HG02938 (cell line): Measurements from ENCODE around the gene PPP2R5C.
A peak's percentile ranks its signal among the peaks of the same experiment; 100 is the strongest.

Experiments
- ATAC-seq: cut with Tn5 transposase; IDR thresholded peaks from one replicate; pipeline ENCODE4 v1.9.1; 2021; ENCODE audit warnings: mild to moderate bottlenecking, moderate library complexity; ENCODE audit not compliant: unreplicated experiment

PPP2R5C gene

GRCh38 chr14:101937926-101938767, 176.6 kb downstream of the PPP2R5C start:
- ATAC-seq = no peak

GRCh38 chr14:101939646-101940170, 178.2 kb downstream of the PPP2R5C start:
- no peak for ATAC-seq

GRCh38 chr14:101944451-101944850, 182.9 kb downstream of the PPP2R5C start:
- ATAC-seq = no peak

GRCh38 chr14:101945171-101945570, 183.7 kb downstream of the PPP2R5C start:
- ATAC-seq = no peak

- peak; percentile 16 for ATAC-seq
Observed at GRCh38 chr14:101947577-101947903, 186.0 kb downstream of the PPP2R5C start.

GRCh38 chr14:101947904-101948665, 186.6 kb downstream of the PPP2R5C start:
- ATAC-seq = peak; percentile 94

- ATAC-seq = peak; percentile 12
Observed at GRCh38 chr14:101948666-101949216, 187.2 kb downstream of the PPP2R5C start.

- no peak for ATAC-seq
Observed at GRCh38 chr14:101950100-101950499, 188.6 kb downstream of the PPP2R5C start.

GRCh38 chr14:101950516-101951215, 189.2 kb downstream of the PPP2R5C start:
- ATAC-seq = no peak

- ATAC-seq = no peak
Observed at GRCh38 chr14:101953151-101953550, 191.6 kb downstream of the PPP2R5C start.

- ATAC-seq = no peak
Observed at GRCh38 chr14:101954501-101954900, 193.0 kb downstream of the PPP2R5C start.

- ATAC-seq = no peak
Observed at GRCh38 chr14:101955695-101956161, 194.2 kb downstream of the PPP2R5C start.

- ATAC-seq = no peak
Observed at GRCh38 chr14:101956179-101956885, 194.8 kb downstream of the PPP2R5C start.

GRCh38 chr14:101957406-101958234, 196.1 kb downstream of the PPP2R5C start:
- no peak for ATAC-seq

GRCh38 chr14:101958418-101959180, 197.1 kb downstream of the PPP2R5C start:
- ATAC-seq = no peak

GRCh38 chr14:101959277-101959676, 197.8 kb downstream of the PPP2R5C start:
- ATAC-seq = no peak

- ATAC-seq = no peak
Observed at GRCh38 chr14:101960225-101960624, 198.7 kb downstream of the PPP2R5C start.

- ATAC-seq = no peak
Observed at GRCh38 chr14:101961011-101961721, 199.7 kb downstream of the PPP2R5C start.
